GM12892 (cell line): ENCODE measurements around the gene ODAPH.

Experiments used
- POLR2AphosphoS5 ChIP-seq: IDR thresholded peaks from 2 replicates; pipeline ENCODE4 v1.6.1; 2011; ENCODE audit warnings: low read depth, low read length, control low read depth
- TAF1 ChIP-seq: IDR thresholded peaks from 2 replicates; pipeline ENCODE4 v1.6.1; 2011; ENCODE audit warnings: low read depth, mild to moderate bottlenecking, control low read depth, low read length, borderline replicate concordance

DNA sequence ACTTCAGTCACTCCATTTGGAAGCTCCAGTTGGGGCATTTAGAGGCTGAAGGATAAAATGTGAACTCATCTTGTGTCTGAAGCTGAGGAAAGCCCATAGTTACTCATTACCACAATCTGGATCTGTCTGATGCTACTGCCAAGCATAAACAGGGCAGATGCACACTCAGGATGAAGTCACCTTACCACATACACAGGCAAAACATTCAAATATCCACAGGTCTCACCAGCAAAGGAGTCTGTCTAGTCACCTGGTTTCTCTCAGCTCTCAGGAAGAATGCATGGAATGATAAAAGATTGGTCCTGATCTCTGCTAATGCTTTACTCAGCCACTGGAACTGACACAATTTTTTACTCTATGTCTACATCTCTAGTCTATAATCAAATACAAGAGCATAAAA is 13.0 kb upstream of the ODAPH start:
- TF ChIP-seq POLR2AphosphoS5 (no peak), TAF1 (no peak)
